NCI-H2107 treated with DMSO at 0.1 percent for 48 hours (cell line): ENCODE measurements around the gene RBPJ.

Source experiments
- DNase-seq: peaks from one replicate; lab custom pipeline; 2025; ENCODE audit not compliant: unreplicated experiment; lab: John Stamatoyannopoulos, UW

Gene RBPJ

GRCh38 chr4:26454961-26455360 is 134.1 kb downstream of the RBPJ start:
- no peak for DNase-seq

DNA sequence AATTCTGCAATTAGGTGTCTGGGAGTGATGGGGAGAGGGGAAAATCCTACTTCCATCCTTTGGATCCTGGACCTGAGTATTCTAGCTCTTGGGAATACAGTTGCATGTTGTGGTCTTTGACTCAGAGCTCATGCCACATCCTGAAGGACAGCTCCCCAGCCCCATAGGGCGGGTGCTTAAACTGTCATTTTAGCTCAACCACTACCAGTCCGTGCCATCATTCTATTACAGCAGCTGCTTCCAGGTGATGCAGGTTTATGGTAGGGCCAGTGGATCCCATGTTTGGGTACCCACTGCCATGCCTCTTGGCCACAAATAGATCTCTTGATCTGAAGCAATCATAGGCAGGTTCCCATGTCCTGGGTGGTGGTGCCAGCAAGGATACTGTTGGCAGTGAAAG is 134.8 kb downstream of the RBPJ start:
- DNase-seq, result no peak

GRCh38 chr4:26457412-26457811 is 136.6 kb downstream of the RBPJ start:
- no peak for DNase-seq

GRCh38 chr4:26458157-26458561 is 137.3 kb downstream of the RBPJ start:
- DNase-seq, result no peak

DNA sequence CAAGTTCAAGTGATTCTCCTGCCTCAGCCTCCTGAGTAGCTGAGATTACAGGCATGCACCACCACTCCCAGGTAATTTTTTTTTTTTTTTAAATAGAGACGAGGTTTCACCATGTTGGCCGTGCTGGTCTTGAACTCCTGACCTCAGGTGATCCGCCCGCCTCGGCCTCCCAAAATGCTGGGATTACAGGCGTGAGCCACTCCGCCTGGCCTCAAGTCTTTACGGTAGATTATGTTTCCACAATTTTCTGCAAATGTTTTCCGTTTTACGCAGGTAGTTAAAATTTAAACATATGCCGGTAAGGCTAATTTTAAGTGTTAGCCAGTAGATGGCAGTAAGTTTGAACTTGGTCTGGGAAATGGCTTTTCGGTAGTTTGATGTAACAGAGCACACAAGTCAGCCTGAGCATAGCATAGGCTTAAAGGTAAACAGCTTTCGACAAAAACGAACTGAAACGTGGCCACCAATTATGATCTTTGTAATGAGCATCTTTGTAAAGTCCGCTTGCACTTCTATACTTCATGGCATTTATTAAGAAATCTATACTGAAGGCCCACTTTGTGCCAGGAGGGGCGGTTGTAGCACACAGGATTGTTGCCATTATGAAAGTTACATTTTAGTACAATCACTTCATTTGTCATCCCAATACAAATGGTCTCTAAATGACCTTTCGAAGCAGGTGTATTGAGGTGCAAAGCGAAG is 138.4 kb downstream of the RBPJ start:
- no peak for DNase-seq

DNA sequence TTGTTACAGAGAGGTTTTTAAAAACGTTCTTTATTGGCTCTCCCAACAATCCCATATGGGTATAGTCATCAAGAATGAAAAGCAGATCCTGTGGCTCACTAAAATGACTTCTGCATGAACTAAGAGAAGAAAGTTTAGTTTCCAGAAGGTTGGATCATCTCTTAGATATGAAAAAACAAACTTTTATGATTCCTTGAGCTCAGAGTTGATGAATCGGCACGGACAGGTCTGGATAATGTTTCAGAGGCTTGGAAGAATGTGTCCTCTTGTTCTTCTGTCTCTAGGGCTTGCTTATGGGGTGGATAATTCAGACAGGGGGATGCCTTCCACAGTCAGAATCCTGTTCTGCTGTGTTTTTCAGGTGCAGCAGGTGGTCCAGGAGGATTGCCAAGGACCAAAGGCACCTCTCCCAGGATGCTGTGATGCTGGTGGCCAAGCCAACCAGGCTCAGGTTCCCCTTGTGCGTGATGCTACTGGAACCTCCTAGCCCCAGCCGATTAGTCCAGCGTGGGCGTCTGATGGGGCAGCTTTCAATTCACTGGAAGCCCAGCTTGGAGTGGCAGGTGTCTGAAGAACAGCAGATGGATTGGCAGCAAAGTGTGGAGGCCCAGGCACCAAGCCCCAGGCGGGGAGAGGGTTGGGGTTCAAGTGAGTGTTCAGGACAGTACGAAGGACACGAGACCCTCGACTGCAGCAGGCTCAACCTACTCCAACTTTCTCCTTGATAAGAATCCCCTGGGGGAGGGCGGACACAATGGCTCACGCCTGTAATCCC is 139.1 kb downstream of the RBPJ start:
- DNase-seq, result no peak

GRCh38 chr4:26462874-26463273 is 142.1 kb downstream of the RBPJ start:
- no peak for DNase-seq

DNA sequence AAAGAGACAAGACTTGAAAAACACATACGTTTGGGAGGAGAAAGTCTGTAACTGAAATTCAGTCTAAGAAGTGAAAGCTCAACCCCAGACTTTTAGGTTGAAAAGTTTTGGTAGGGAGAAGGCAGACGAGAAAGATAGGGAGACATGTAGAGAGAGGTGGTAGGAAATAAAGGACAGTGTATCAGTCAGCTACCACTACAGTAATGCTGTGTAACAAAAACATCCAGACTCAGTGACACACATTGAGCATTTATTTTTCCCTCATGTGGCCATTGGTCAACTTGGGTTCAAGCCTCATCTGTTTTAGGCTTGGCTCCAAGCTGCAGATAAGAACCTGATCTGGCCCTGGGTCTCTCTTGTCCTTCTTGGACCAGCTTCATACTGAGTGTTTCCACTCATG is 142.6 kb downstream of the RBPJ start:
- no peak for DNase-seq

GRCh38 chr4:26464420-26465095 is 143.7 kb downstream of the RBPJ start:
- no peak for DNase-seq

- DNase-seq, result no peak
Measured at GRCh38 chr4:26466578-26467270, 145.9 kb downstream of the RBPJ start.

GRCh38 chr4:26467724-26468123 is 146.9 kb downstream of the RBPJ start:
- DNase-seq, result no peak

GRCh38 chr4:26468283-26468949 is 147.6 kb downstream of the RBPJ start:
- DNase-seq, result no peak

DNA sequence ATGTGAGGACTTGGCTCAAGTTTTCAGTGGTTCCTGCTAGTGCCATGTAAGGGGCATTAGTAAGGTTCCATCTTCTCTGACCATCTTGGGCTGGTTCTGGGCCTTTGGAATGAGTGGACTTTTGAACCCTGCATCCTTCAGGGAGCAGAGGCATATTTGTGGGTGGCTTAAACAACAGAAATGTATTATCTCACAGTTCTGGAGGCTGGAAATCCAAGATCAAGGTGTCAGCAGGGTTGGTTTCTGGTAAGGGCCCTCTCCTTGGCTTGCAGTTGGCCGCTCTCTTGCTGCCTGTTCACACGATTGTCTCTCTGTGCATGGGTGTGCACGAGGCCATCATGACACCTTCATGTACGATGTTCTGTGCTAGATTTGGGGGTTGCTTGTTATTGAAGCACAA is 148.2 kb downstream of the RBPJ start:
- no peak for DNase-seq

DNA sequence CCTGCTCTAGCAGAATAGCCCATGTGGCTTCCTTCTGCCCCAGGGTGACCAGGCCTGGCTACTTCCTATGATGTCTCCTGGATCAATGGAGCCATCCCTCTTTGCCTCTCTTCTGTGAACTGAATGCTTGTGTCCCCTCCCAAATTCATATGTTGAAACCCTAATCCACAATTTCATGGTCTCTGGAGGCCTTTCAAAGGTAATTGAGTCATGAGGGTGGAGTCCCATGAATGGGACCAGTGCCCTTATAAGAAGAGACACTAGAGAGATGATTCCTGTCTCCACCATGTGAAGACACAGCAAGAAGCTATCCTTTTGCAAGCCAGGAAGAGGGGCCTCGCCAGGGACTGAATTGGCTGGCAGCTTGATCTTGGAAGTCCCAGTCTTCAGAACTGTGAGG is 151.1 kb downstream of the RBPJ start:
- DNase-seq, result no peak

DNA sequence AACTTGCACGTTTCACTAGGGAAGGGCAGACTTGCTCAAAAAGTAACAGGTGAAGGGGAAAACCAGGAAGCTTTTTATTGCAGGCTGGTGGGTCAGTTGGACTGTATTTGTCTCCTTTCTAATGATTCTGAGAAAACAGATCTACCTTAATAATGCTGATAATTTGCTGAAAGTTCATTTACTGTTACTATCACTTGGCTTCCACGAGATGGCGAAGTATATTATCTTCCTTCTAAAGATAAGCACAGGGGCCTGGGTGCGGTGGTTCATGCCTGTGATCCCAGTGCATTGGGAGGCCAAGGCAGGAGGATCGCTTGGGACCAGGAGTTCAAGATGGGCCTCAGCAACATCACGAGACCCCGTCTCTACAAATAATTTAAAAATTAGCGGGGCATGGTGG is 153.1 kb downstream of the RBPJ start:
- no peak for DNase-seq

- DNase-seq, result no peak
Measured at GRCh38 chr4:26474551-26474950, 153.7 kb downstream of the RBPJ start.

GRCh38 chr4:26475716-26476115 is 154.9 kb downstream of the RBPJ start:
- DNase-seq, result no peak

- no peak for DNase-seq
Measured at GRCh38 chr4:26476545-26476944, 155.7 kb downstream of the RBPJ start.

DNA sequence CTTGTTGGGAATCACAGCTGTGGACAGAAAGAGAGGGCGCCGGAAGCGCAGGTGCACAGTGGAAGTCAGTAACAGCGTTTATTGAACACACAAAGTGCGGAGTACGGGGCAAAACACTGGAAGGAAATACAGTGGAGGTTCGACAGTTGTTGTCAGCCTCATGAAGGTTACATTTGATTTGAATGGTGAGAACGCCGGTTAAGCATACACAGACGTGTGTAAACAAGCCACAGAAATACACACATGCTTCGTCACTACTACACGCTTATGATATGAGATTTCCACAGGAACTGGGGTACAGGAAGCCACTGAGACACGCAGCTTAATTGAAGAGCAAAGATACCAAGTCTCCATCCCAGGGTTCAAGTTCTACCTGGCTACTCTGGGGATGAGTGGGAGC is 157.5 kb downstream of the RBPJ start:
- no peak for DNase-seq

DNA sequence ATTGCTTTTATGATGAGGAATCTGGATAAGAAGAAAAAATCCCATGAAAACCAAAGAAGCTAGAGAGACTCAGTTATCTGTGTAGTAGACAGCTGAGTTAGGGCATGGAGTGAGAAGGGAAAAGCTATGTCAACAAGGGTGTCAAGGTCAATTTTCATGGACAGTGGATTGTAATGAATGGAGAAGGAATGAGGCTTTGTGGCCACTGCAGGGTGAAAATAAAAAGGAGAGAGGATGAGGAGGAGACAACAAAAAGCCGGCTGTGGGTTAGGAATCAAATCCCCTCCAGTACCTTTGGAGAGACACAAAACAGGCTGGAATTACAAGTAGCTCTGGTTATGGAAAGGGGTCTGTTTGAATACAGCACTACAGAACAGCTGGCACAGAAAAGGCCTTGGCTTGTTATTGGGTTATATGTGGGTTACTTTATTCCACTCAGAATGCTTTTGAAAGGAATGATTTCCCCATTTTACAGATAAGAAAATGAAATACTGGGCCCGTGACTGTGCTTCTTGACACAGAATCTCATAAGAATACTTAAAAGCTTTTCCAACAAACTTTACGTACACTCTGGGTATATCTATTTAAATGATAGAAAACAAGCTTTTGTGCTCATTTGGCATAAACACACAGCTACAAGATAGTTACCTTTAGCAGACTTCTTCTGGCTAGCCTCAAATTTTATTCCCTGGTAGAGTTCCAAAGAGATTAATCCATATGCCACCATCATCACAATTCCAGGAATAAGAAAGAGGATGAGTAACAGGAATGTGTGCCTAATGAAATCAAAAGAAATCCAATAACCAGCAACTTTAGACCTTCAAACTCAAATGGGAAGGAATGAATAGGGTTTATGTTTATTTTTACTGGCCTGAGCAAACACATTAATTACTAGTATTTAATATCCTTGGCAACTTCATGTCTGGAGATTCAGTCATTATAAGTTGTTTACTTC is 162.0 kb downstream of the RBPJ start:
- no peak for DNase-seq
